B cell (primary cell): Measurements from ENCODE around the gene CSNK1G1. TPM values are rescaled to one million over a fixed set of nuclear protein-coding genes. Genes with fewer than 3 reads are reported as not detected.

Source experiments
- ATAC-seq: fragments of 200-7000 bp; cut with Tn5 transposase; one replicate; pipeline ENCODE4 v1.10.0; 2021; ENCODE audit warnings: low read depth, mild to moderate bottlenecking, moderate number of reproducible peaks, moderate library complexity
- CTCF ChIA-PET: fragments of 350-600 bp; sonication (Branson Sonifier 250); formaldehyde crosslinking; loops from one replicate; lab custom pipeline; 2021; ENCODE audit warnings: antibody characterized with exemption, inconsistent platforms; lab: Charles Lee
- POLR2A ChIA-PET: fragments of 350-600 bp; sonication (Branson Sonifier 250); formaldehyde crosslinking; loops from one replicate; lab custom pipeline; 2021; ENCODE audit warnings: antibody characterized with exemption; lab: Charles Lee
- DNase-seq: peaks from one replicate; pipeline ENCODE4 v3.0.0; 2013
- H2AFZ ChIP-seq: 2 replicates; pipeline ENCODE4 v1.6.1; 2012; ENCODE audit warnings: mild to moderate bottlenecking, low read depth, low read length; ENCODE audit not compliant: insufficient read depth, poor library complexity, severe bottlenecking
- H3K27ac ChIP-seq, 2 donors: 1 replicate in 1 of 2; 2 replicates in 1 of 2; pipeline ENCODE4 v1.5.1; 2012 to 2013; ENCODE audit warnings: low read length in 2 of 2, mild to moderate bottlenecking in 2 of 2, moderate library complexity in 1 of 2
- H3K27me3 ChIP-seq, 4 experiments: fragments of 200-600 bp in 1 of 4; sonication (generic) in 1 of 4; replicated peaks in 1 of 4; 1 replicate in 2 of 4; 2 replicates in 2 of 4; pipeline versions ENCODE4 v1.6.1 to v1.7.0; 2013 to 2016; ENCODE audit warnings: low read length in 3 of 4, mild to moderate bottlenecking in 2 of 4, mixed read lengths in 1 of 4, moderate library complexity in 1 of 4; ENCODE audit not compliant: insufficient read depth in 4 of 4, control insufficient read depth in 3 of 4; ENCODE audit errors: control extremely low read depth in 1 of 4
- H3K36me3 ChIP-seq, 2 experiments: replicated peaks in 1 of 2; 1 replicate in 1 of 2; 2 replicates in 1 of 2; pipeline versions ENCODE4 v1.6.1 to v1.7.1; 2013; ENCODE audit warnings: low read length in 1 of 2; ENCODE audit not compliant: insufficient read depth in 2 of 2, control insufficient read depth in 1 of 2; ENCODE audit errors: control extremely low read depth in 1 of 2, extremely low read depth in 1 of 2
- H3K4me1 ChIP-seq, 2 donors: fragments of 200-600 bp in 1 of 2; sonication (generic) in 1 of 2; 1 replicate in 1 of 2; 2 replicates in 1 of 2; pipeline versions ENCODE4 v1.5.1 to v1.6.1; 2013 to 2017; ENCODE audit warnings: low read length in 2 of 2; ENCODE audit not compliant: control insufficient read depth in 2 of 2, insufficient read depth in 2 of 2
- H3K4me2 ChIP-seq: replicated peaks from 2 replicates; pipeline ENCODE3; 2012; ENCODE audit warnings: mild to moderate bottlenecking, low read depth, low read length; ENCODE audit not compliant: poor library complexity, severe bottlenecking
- H3K4me3 ChIP-seq, 5 experiments: fragments of 200-600 bp in 1 of 5; sonication (generic) in 1 of 5; 1 replicate in 3 of 5; 2 replicates in 2 of 5; pipeline versions ENCODE4 v1.5.1 to v1.7.0; 2011 to 2016; ENCODE audit warnings: low read length in 4 of 5, mild to moderate bottlenecking in 4 of 5, low read depth in 2 of 5, control low read depth in 1 of 5, moderate library complexity in 1 of 5; ENCODE audit not compliant: insufficient read depth in 1 of 5; ENCODE audit errors: control extremely low read depth in 1 of 5, extremely low read depth in 1 of 5
- H3K79me2 ChIP-seq: fragments of 200-600 bp; sonication (generic); one replicate; pipeline ENCODE4 v1.6.0; 2016; ENCODE audit warnings: low read length; ENCODE audit not compliant: control insufficient read depth, insufficient read depth
- H3K9ac ChIP-seq: fragments of 200-600 bp; sonication (generic); 2 replicates; pipeline ENCODE4 v1.6.1; 2017; ENCODE audit warnings: mild to moderate bottlenecking, low read length, moderate library complexity
- H3K9me3 ChIP-seq, 3 donors: one replicate each; pipeline versions ENCODE4 v1.6.1 to v1.7.1; 2013; ENCODE audit warnings: low read length in 2 of 3; ENCODE audit not compliant: control insufficient read depth in 2 of 3, insufficient read depth in 1 of 3; ENCODE audit errors: control extremely low read depth in 1 of 3
- H4K20me1 ChIP-seq: 2 replicates; pipeline ENCODE4 v1.6.0; 2012; ENCODE audit warnings: mild to moderate bottlenecking, low read length; ENCODE audit not compliant: insufficient read depth, control insufficient read depth, poor library complexity, severe bottlenecking
- H3K27ac Mint-ChIP-seq: one replicate; pipeline ENCODE4 v1.8.0; 2021; ENCODE audit warnings: mixed read lengths
- H3K27me3 Mint-ChIP-seq: one replicate; pipeline ENCODE4 v1.8.0; 2021; ENCODE audit warnings: mixed read lengths
- H3K4me1 Mint-ChIP-seq: one replicate; pipeline ENCODE4 v1.8.0; 2021; ENCODE audit warnings: mixed read lengths
- H3K4me3 Mint-ChIP-seq: one replicate; pipeline ENCODE4 v1.8.0; 2021; ENCODE audit warnings: mixed read lengths
- H3K9me3 Mint-ChIP-seq: one replicate; pipeline ENCODE4 v1.8.0; 2022; ENCODE audit warnings: mixed read lengths; ENCODE audit not compliant: insufficient read depth
- CTCF ChIP-seq: fragments of 200-600 bp; IDR thresholded peaks from one replicate; pipeline ENCODE4 v1.8.0; 2022; ENCODE audit warnings: antibody characterized with exemption, mild to moderate bottlenecking
- EZH2 ChIP-seq: IDR thresholded peaks from 2 replicates; pipeline ENCODE4 v1.6.1; 2012; ENCODE audit warnings: borderline replicate concordance, low read depth, mild to moderate bottlenecking, moderate library complexity, low read length; ENCODE audit not compliant: insufficient read depth, poor library complexity, severe bottlenecking
- WGBS: methylation state at CpG from one replicate; pipeline ENCODE4 v1.1.5; 2013; ENCODE audit warnings: missing lambda C conversion rate; ENCODE audit not compliant: insufficient coverage; 5-methylcytosine and 5-hydroxymethylcytosine counted together
- intact Hi-C: fragments of 100-400 bp; cut with micrococcal nuclease; formaldehyde crosslinking; loops from one replicate; pipeline ENCODE4 v1.10.0; 2022
- polyA plus RNA-seq: library from polyadenylated mRNA; depleted of rRNA; stranded (reverse); fragments of >200 nt; gene quantifications from 2 replicates; pipeline ENCODE4 v1.2.3, GENCODE V29; 2012
- total RNA-seq, 2 donors: library from RNA; stranded (reverse); fragments of 120-200 nt in 1 of 2; gene quantifications; 1 replicate in 1 of 2; 2 replicates in 1 of 2; pipeline versions ENCODE4 v1.2.3 to v1.2.4, GENCODE V29; 2013 to 2022

Gene CSNK1G1
- total and polyA plus RNA-seq, 2 donors (not counting 1 experiment from before 2014, with no cell fraction given), result 5.2 to 40.3 TPM

GRCh38 chr15:64157599-64158125, 198.3 kb downstream of the CSNK1G1 start:
- no CpG with 5 or more reads among the region's 1 CpG for WGBS
- Histone ChIP-seq H3K4me1 (peaks cover 38 to 78% of the 10 kb centered on the region in 2 donors), H3K27me3 (no peaks in the 10 kb centered on the region), H3K27ac (peak overlapping the region in 1 of 2 donors; percentile 72), H3K79me2 (peaks cover 78% of the 10 kb centered on the region), H3K36me3 (peaks cover 8 to 80% of the 10 kb centered on the region in 2 experiments), H3K4me3 (no peak overlapping the region), H3K9me3 (no peaks in the 10 kb centered on the region), H2AFZ (no peak overlapping the region), H3K4me2 (no peak overlapping the region), H4K20me1 (peaks cover 83% of the 10 kb centered on the region), H3K9ac (no peak overlapping the region)
- intact Hi-C loops, result no loop called here
- POLR2A ChIA-PET, result interaction anchor here (0.6 kb wide), 1 partner anchor 68 kb away, joined by 3 read pairs; no protein-coding TSS in a partner anchor
- no peaks in the 10 kb centered on the region for H3K27me3 Mint-ChIP-seq
- no peak for DNase-seq
- ATAC-seq, result no peak
- H3K4me3 Mint-ChIP-seq, result no peak overlapping the region
- H3K9me3 Mint-ChIP-seq, result no peaks in the 10 kb centered on the region
- no peak for TF ChIP-seq CTCF
- TF ChIP-seq EZH2, result no peak
- peak overlapping the region; percentile 43 for H3K27ac Mint-ChIP-seq
- H3K4me1 Mint-ChIP-seq, result peaks cover 73% of the 10 kb centered on the region
- CTCF ChIA-PET, result interaction anchor here (1.4 to 1.8 kb wide), 3 partner anchors 11 to 90 kb away, joined by 3 to 6 read pairs (median 4); no protein-coding TSS in a partner anchor

DNA sequence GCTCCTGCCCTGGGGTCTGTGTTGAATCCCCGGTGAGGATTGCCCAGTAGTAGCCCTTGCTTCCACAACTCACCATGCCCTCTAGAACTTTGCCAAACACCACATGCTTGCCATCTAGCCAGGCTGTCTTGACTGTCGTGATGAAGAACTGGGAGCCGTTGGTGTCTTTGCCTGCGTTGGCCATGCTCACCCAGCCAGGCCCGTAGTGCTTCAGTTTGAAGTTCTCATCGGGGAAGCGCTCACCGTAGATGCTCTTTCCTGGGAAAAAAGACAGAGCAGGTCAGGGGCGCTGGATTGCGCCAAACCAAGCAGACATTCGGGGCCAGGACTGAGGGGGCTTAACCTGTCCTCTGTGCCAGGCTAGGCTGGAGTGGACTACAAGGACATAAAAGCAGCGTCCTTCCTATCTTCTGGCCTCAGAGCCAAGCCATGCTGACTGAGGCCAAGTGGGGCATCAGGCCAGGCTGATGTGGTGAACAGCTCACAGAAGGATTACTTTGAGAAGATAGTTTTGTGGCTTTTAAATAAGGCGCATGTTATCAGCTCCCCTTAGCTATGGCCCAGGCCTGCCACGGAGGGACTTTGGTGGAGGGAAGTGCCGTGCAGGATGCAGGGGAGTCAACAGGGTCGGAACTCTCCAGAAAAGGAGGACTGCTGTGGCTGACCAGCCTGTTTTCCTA, 199.2 kb downstream of the CSNK1G1 start:
- Histone ChIP-seq H3K4me1 (peaks cover 32 to 72% of the 10 kb centered on the region in 2 donors), H3K79me2 (peaks cover 78% of the 10 kb centered on the region), H3K9me3 (no peaks in the 10 kb centered on the region), H3K9ac (no peak overlapping the region), H4K20me1 (peaks cover 88% of the 10 kb centered on the region), H2AFZ (no peak overlapping the region), H3K27ac (peak overlapping the region in 1 of 2 donors; percentile 16), H3K27me3 (no peaks in the 10 kb centered on the region), H3K4me2 (no peak overlapping the region), H3K4me3 (no peak overlapping the region), H3K36me3 (peaks cover 8 to 77% of the 10 kb centered on the region in 2 experiments)
- WGBS, result 96% methylated on average over 15 of the region's 16 CpGs
- Mint-ChIP-seq H3K4me3 (no peak overlapping the region), H3K27ac (peak overlapping the region; percentile 50), H3K27me3 (no peaks in the 10 kb centered on the region), H3K4me1 (peaks cover 70% of the 10 kb centered on the region), H3K9me3 (no peaks in the 10 kb centered on the region)
- DNase-seq, result no peak
- CTCF ChIA-PET, result interaction anchor here (1.4 to 1.8 kb wide), 3 partner anchors 10 to 89 kb away, joined by 3 to 6 read pairs (median 4); no protein-coding TSS in a partner anchor
- ATAC-seq, result no peak
- TF ChIP-seq EZH2, result no peak
- intact Hi-C loops, result no loop called here
- POLR2A ChIA-PET, result no interaction called here
